HCT116 (cell line): ENCODE data around the gene CARNS1. TPM values are rescaled to one million over a fixed set of nuclear protein-coding genes. Genes with fewer than 3 reads are reported as not detected.

Experiments
- ATAC-seq: fragments of 200-7000 bp; cut with Tn5 transposase; 2 replicates; pipeline ENCODE4 v1.9.1; 2020; ENCODE audit warnings: mild to moderate bottlenecking, moderate library complexity
- BruUV-seq: library from RNA; stranded (reverse); fragments of 400-500 nt; replicated peaks from 2 replicates; lab custom pipeline; 2021; lab: Mats Ljungman, UMichigan
- CTCF ChIA-PET: fragments of 300-600 bp; sonication (Branson Sonifier 250); formaldehyde crosslinking; loops from one replicate; lab custom pipeline; 2021; ENCODE audit warnings: antibody characterized with exemption; lab: Charles Lee
- POLR2A ChIA-PET: fragments of 300-600, 350-600 bp; sonication (Branson Sonifier 250); formaldehyde crosslinking; loops from one replicate; lab custom pipeline; 2021; ENCODE audit warnings: antibody characterized with exemption; lab: Charles Lee
- RAD21 ChIA-PET, 2 experiments: fragments of 300-600 bp; sonication (Branson Sonifier 250); formaldehyde crosslinking; loops; one replicate each; lab custom pipeline; 2023; ENCODE audit warnings: low total read pairs in 2 of 2; ENCODE audit not compliant: uncharacterized antibody in 2 of 2, unreplicated experiment in 2 of 2, low non-redundant PET in 1 of 2; lab: Charles Lee
- DNase-seq: peaks from one replicate; pipeline ENCODE4 v3.0.0-alpha.2; 2010; ENCODE audit warnings: low read depth, low spot score
- H2AFZ ChIP-seq: fragments of 200-600 bp; shearing (Covaris generic), sonication (generic); 2 replicates; pipeline ENCODE4 v1.6.1; 2017; ENCODE audit warnings: low read depth, mixed run types, mixed read lengths, antibody characterized with exemption, low read length; ENCODE audit not compliant: poor library complexity, severe bottlenecking
- H3K27ac ChIP-seq: 2 replicates; pipeline ENCODE4 v1.5.1; 2012; ENCODE audit warnings: low read depth, low read length
- H3K27me3 ChIP-seq: fragments of 200-600 bp; sonication (generic); 2 replicates; pipeline ENCODE4 v1.6.1; 2016; ENCODE audit warnings: mixed run types, low read length, mixed read lengths; ENCODE audit not compliant: insufficient read depth
- H3K36me3 ChIP-seq, 2 experiments: fragments of 200-500 bp in 1 of 2; fragments of 200-600 bp in 1 of 2; sonication (Bioruptor generic) in 1 of 2; sonication (generic) in 1 of 2; 2 replicates each; pipeline versions ENCODE4 v1.5.1 to v1.6.1; 2014 to 2016; ENCODE audit warnings: low read length in 2 of 2, inconsistent platforms in 1 of 2, mixed read lengths in 1 of 2, mixed run types in 1 of 2; ENCODE audit not compliant: insufficient read depth in 2 of 2, control insufficient read depth in 1 of 2
- H3K4me1 ChIP-seq, 2 experiments: fragments of 200-600 bp in 1 of 2; sonication (generic) in 1 of 2; 2 replicates each; pipeline versions ENCODE4 v1.5.1 to v1.6.1; 2012 to 2017; ENCODE audit warnings: low read length in 2 of 2, inconsistent platforms in 1 of 2, mild to moderate bottlenecking in 1 of 2, mixed read lengths in 1 of 2, mixed run types in 1 of 2, moderate library complexity in 1 of 2; ENCODE audit not compliant: insufficient read depth in 2 of 2, control insufficient read depth in 1 of 2
- H3K4me2 ChIP-seq: fragments of 200-600 bp; sonication (generic); 2 replicates; pipeline ENCODE4 v1.6.1; 2017; ENCODE audit warnings: mixed run types, low read length, mixed read lengths
- H3K4me3 ChIP-seq, 2 experiments: fragments of 200-600 bp in 1 of 2; sonication (generic) in 1 of 2; replicated peaks in 1 of 2; 2 replicates each; pipeline ENCODE4 v1.5.1; 2011 to 2016; ENCODE audit warnings: low read length in 2 of 2, control low read depth in 1 of 2, low read depth in 1 of 2, mild to moderate bottlenecking in 1 of 2, mixed read lengths in 1 of 2, mixed run types in 1 of 2
- H3K79me2 ChIP-seq: fragments of 200-600 bp; sonication (generic); 2 replicates; pipeline ENCODE4 v1.6.1; 2017; ENCODE audit warnings: mild to moderate bottlenecking, mixed run types, low read length, moderate library complexity, mixed read lengths; ENCODE audit not compliant: insufficient read depth
- H3K9ac ChIP-seq: fragments of 200-600 bp; sonication (generic); 2 replicates; pipeline ENCODE4 v1.6.1; 2016; ENCODE audit warnings: low read length, mixed read lengths
- H3K9me2 ChIP-seq: fragments of 200-600 bp; sonication (generic), shearing (Covaris generic); 2 replicates; pipeline ENCODE4 v1.6.1; 2017; ENCODE audit warnings: mixed run types, mild to moderate bottlenecking, moderate library complexity; ENCODE audit not compliant: insufficient read depth
- H3K9me3 ChIP-seq, 2 experiments: fragments of 200-500 bp in 1 of 2; fragments of 200-600 bp in 1 of 2; sonication (Bioruptor generic) in 1 of 2; sonication (generic) in 1 of 2; 2 replicates each; pipeline ENCODE4 v1.6.1; 2014 to 2017; ENCODE audit warnings: low read length in 2 of 2, mixed read lengths in 2 of 2, inconsistent platforms in 1 of 2, low read depth in 1 of 2, mild to moderate bottlenecking in 1 of 2, mixed run types in 1 of 2, moderate library complexity in 1 of 2; ENCODE audit not compliant: control insufficient read depth in 1 of 2, insufficient read depth in 1 of 2
- H4K20me1 ChIP-seq: fragments of 200-600 bp; sonication (generic), shearing (Covaris generic); 2 replicates; pipeline ENCODE4 v1.6.1; 2017; ENCODE audit warnings: mixed run types, mild to moderate bottlenecking, moderate library complexity; ENCODE audit not compliant: insufficient read depth
- CBX3 ChIP-seq: IDR thresholded peaks from 2 replicates; pipeline ENCODE4 v1.6.1; 2012; ENCODE audit warnings: low read depth
- CTCF ChIP-seq, 3 experiments: fragments of 200-600 bp in 1 of 3; sonication (generic) in 1 of 3; IDR thresholded peaks in 2 of 3; conservative IDR thresholded peaks in 1 of 3; 2 replicates each; pipeline ENCODE4 v1.5.1; 2012 to 2017; ENCODE audit warnings: low read depth in 2 of 3, low read length in 2 of 3, antibody characterized with exemption in 1 of 3, borderline replicate concordance in 1 of 3, control low read depth in 1 of 3, mild to moderate bottlenecking in 1 of 3, mixed read lengths in 1 of 3, mixed run types in 1 of 3, moderate library complexity in 1 of 3; ENCODE audit not compliant: insufficient read depth in 1 of 3
- EZH2phosphoT487 ChIP-seq: fragments of 200-600 bp; IDR thresholded peaks from 2 replicates; pipeline ENCODE4 v1.6.1; 2018; ENCODE audit warnings: antibody characterized with exemption, borderline replicate concordance
- FOSL1 ChIP-seq: IDR thresholded peaks from 2 replicates; pipeline ENCODE4 v1.6.1; 2012; ENCODE audit warnings: low read depth
- JUND ChIP-seq: IDR thresholded peaks from 2 replicates; pipeline ENCODE4 v1.6.1; 2012
- MAX ChIP-seq: IDR thresholded peaks from 2 replicates; pipeline ENCODE4 v1.6.1; 2012
- POLR2AphosphoS5 ChIP-seq: IDR thresholded peaks from 2 replicates; pipeline ENCODE4 v1.6.1; 2011; ENCODE audit warnings: mild to moderate bottlenecking, low read depth, low read length, moderate library complexity
- RAD21 ChIP-seq: IDR thresholded peaks from 2 replicates; pipeline ENCODE4 v1.6.1; 2012; ENCODE audit warnings: low read depth, mild to moderate bottlenecking
- REST ChIP-seq: IDR thresholded peaks from 2 replicates; pipeline ENCODE4 v1.6.1; 2012; ENCODE audit warnings: low read depth
- SP1 ChIP-seq: IDR thresholded peaks from 2 replicates; pipeline ENCODE4 v1.6.1; 2012; ENCODE audit warnings: low read depth
- TCF7L2 ChIP-seq: IDR thresholded peaks from 2 replicates; pipeline ENCODE4 v1.7.0; 2011; ENCODE audit warnings: borderline replicate concordance, inconsistent platforms; ENCODE audit not compliant: insufficient read depth, insufficient read length; ENCODE audit errors: extremely low read depth
- ZBTB33 ChIP-seq: IDR thresholded peaks from 2 replicates; pipeline ENCODE4 v1.6.1; 2011; ENCODE audit warnings: mild to moderate bottlenecking, low read length, moderate library complexity; ENCODE audit not compliant: insufficient replicate concordance; ENCODE audit errors: extremely low read depth
- ZNF274 ChIP-seq: fragments of 200-500 bp; sonication (Bioruptor generic); IDR thresholded peaks from 2 replicates; pipeline ENCODE4 v1.6.1; 2014; ENCODE audit warnings: mild to moderate bottlenecking, low read depth, low read length, inconsistent platforms
- intact Hi-C: fragments of 100-400 bp; cut with micrococcal nuclease; formaldehyde crosslinking; loops from 2 replicates; pipeline ENCODE4 v1.10.0; 2022
- total RNA-seq: library from RNA; stranded (reverse); gene quantifications from one replicate; pipeline ENCODE4 v1.2.1, GENCODE V29; 2021; ENCODE audit not compliant: unreplicated experiment
- TF ChIP-seq, protein P1 (sequence below): IDR thresholded peaks from 2 replicates; pipeline ENCODE4 v1.6.1; 2012

Gene CARNS1
- total RNA-seq, 1 experiment from 2014 or later = 1.0 TPM

DNA sequence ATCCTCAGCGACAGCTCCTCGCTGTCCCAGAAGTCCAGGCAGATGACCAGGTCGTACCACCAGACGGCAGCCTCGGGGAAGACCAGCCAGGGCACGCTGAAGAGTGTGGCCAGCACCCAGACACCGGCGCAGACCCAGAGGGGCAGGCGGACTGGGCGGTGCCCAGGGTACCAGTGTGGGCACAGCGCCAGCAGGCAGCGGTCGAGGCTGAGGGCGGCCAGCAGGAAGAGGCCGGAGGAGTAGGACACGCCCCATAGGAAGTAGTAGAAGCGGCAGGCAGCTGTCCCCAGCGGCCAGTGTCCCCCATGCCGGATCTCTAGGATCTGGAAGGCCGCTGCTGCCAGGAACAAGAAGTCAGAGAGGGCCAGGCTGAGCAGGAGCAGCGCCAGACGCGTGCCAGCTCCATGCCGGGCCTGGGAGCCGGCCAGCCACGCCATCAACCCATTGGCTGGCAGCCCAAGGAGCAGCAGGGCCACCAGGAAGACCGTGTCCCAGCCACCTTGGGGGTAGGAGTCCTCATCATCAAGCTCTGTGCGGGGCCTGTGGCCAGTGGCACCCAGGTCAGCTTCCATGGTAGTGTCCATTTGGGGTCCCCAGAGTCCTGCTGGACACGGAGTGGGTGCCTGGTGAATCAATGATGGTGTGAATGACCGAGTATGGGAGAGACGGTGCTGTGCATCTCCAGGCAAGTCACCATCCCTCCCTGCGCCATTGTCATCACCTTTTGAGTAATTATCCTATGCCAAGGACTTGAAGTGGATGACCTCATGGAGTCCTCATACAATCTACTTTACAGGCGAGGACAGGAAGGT lies 36.9 kb downstream of the CARNS1 start, which contains the start of gene GPR152:
TSS of gene GPR152 (minus strand) at position 589 of the 812 bp plus-strand sequence. CDS start at position 584, 5 bp downstream.
- no TSS peak for BruUV-seq
- Histone ChIP-seq H4K20me1 (no peaks in the 10 kb centered on the region), H3K4me1 (no peaks in the 10 kb centered on the region), H2AFZ (no peak within 1 kb of the TSS), H3K36me3 (no peaks in the 10 kb centered on the region), H3K27me3 (no peaks in the 10 kb centered on the region), H3K9me2 (no peaks in the 10 kb centered on the region), H3K27ac (no peak within 1 kb of the TSS; the same call in 1 of the 2 replicates), H3K4me2 (no peak within 1 kb of the TSS), H3K4me3 (no peak within 1 kb of the TSS), H3K79me2 (no peaks in the 10 kb centered on the region), H3K9me3 (no peaks in the 10 kb centered on the region), H3K9ac (no peak within 1 kb of the TSS)
- TF ChIP-seq REST (no peak), FOSL1 (no peak), CTCF (IDR thresholded peaks at IDR 0.05 in 2 of 3, conservative IDR thresholded peaks at IDR 0.05 in 1 of 3; ENCODE audit: borderline replicate concordance in 1 of 3, insufficient read depth in 1 of 3, low read depth in 2 of 3, low read length in 2 of 3) (no peak), POLR2AphosphoS5 (no peak), MAX (no peak), ZBTB33 (no peak), CBX3 (no peak), ZNF274 (no peak), EZH2phosphoT487 (no peak), JUND (no peak), RAD21 (no peak), SP1 (no peak), TCF7L2 (no peak)
- TF ChIP-seq, protein P1, sequence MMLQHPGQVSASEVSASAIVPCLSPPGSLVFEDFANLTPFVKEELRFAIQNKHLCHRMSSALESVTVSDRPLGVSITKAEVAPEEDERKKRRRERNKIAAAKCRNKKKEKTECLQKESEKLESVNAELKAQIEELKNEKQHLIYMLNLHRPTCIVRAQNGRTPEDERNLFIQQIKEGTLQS = no peak
- ChIA-PET POLR2A (no interaction called here), RAD21 (no interaction called here), CTCF (no interaction called here)
- DNase-seq (no peak), ATAC-seq (no peak)
- intact Hi-C loops = no loop called here
